HCT116 (cell line): ENCODE results near the gene CCL1.

Source experiments
- CEBPB ChIP-seq: IDR thresholded peaks from 2 replicates; pipeline ENCODE4 v1.6.1; 2012; ENCODE audit warnings: low read depth
- ELF1 ChIP-seq: IDR thresholded peaks from 2 replicates; pipeline ENCODE4 v1.6.1; 2012; ENCODE audit warnings: low read depth, borderline replicate concordance
- EZH2 ChIP-seq: fragments of 200-600 bp; sonication (generic); IDR thresholded peaks from 2 replicates; pipeline ENCODE4 v1.6.1; 2017; ENCODE audit warnings: antibody characterized with exemption, mixed run types
- EZH2phosphoT487 ChIP-seq: fragments of 200-600 bp; IDR thresholded peaks from 2 replicates; pipeline ENCODE4 v1.6.1; 2018; ENCODE audit warnings: antibody characterized with exemption, borderline replicate concordance
- MAX ChIP-seq: IDR thresholded peaks from 2 replicates; pipeline ENCODE4 v1.6.1; 2012
- POLR2A ChIP-seq: IDR thresholded peaks from 2 replicates; pipeline ENCODE4 v1.7.0; 2011; ENCODE audit warnings: borderline replicate concordance; ENCODE audit not compliant: insufficient read depth, insufficient read length; ENCODE audit errors: extremely low read depth
- POLR2AphosphoS5 ChIP-seq: IDR thresholded peaks from 2 replicates; pipeline ENCODE4 v1.6.1; 2011; ENCODE audit warnings: mild to moderate bottlenecking, low read depth, low read length, moderate library complexity
- RAD21 ChIP-seq: IDR thresholded peaks from 2 replicates; pipeline ENCODE4 v1.6.1; 2012; ENCODE audit warnings: low read depth, mild to moderate bottlenecking
- REST ChIP-seq: IDR thresholded peaks from 2 replicates; pipeline ENCODE4 v1.6.1; 2012; ENCODE audit warnings: low read depth
- SRF ChIP-seq: IDR thresholded peaks from 2 replicates; pipeline ENCODE4 v1.6.1; 2012; ENCODE audit warnings: low read depth
- TCF7L2 ChIP-seq: IDR thresholded peaks from 2 replicates; pipeline ENCODE4 v1.7.0; 2011; ENCODE audit warnings: borderline replicate concordance, inconsistent platforms; ENCODE audit not compliant: insufficient read depth, insufficient read length; ENCODE audit errors: extremely low read depth
- YY1 ChIP-seq: IDR thresholded peaks from 2 replicates; pipeline ENCODE4 v1.6.1; 2011; ENCODE audit warnings: low read length, low read depth, moderate library complexity, mild to moderate bottlenecking; ENCODE audit not compliant: insufficient replicate concordance; ENCODE audit errors: extremely low read depth
- TF ChIP-seq, protein P1 (sequence below), 3 experiments: fragments of 200-600 bp in 1 of 3; sonication (generic) in 1 of 3; IDR thresholded peaks in 2 of 3; conservative IDR thresholded peaks in 1 of 3; 2 replicates each; pipeline ENCODE4 v1.5.1; 2012 to 2017; ENCODE audit warnings: low read depth in 2 of 3, low read length in 2 of 3, antibody characterized with exemption in 1 of 3, borderline replicate concordance in 1 of 3, control low read depth in 1 of 3, mild to moderate bottlenecking in 1 of 3, mixed read lengths in 1 of 3, mixed run types in 1 of 3, moderate library complexity in 1 of 3; ENCODE audit not compliant: insufficient read depth in 1 of 3
- TF ChIP-seq, protein P2 (sequence below): IDR thresholded peaks from 2 replicates; pipeline ENCODE4 v1.6.1; 2012

- TF ChIP-seq TCF7L2 (no peak), ELF1 (no peak), POLR2AphosphoS5 (no peak), EZH2 (no peak), POLR2A (no peak), REST (no peak), YY1 (no peak), RAD21 (no peak), SRF (no peak), CEBPB (no peak), EZH2phosphoT487 (no peak), MAX (no peak)
- TF ChIP-seq, protein P1, sequence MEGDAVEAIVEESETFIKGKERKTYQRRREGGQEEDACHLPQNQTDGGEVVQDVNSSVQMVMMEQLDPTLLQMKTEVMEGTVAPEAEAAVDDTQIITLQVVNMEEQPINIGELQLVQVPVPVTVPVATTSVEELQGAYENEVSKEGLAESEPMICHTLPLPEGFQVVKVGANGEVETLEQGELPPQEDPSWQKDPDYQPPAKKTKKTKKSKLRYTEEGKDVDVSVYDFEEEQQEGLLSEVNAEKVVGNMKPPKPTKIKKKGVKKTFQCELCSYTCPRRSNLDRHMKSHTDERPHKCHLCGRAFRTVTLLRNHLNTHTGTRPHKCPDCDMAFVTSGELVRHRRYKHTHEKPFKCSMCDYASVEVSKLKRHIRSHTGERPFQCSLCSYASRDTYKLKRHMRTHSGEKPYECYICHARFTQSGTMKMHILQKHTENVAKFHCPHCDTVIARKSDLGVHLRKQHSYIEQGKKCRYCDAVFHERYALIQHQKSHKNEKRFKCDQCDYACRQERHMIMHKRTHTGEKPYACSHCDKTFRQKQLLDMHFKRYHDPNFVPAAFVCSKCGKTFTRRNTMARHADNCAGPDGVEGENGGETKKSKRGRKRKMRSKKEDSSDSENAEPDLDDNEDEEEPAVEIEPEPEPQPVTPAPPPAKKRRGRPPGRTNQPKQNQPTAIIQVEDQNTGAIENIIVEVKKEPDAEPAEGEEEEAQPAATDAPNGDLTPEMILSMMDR (IDR thresholded peaks at IDR 0.05 in 2 of 3, conservative IDR thresholded peaks at IDR 0.05 in 1 of 3; ENCODE audit: borderline replicate concordance in 1 of 3, insufficient read depth in 1 of 3, low read depth in 2 of 3, low read length in 2 of 3), result no peak
- TF ChIP-seq, protein P2, sequence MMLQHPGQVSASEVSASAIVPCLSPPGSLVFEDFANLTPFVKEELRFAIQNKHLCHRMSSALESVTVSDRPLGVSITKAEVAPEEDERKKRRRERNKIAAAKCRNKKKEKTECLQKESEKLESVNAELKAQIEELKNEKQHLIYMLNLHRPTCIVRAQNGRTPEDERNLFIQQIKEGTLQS, result no peak
Measured at GRCh38 chr17:34368196-34368945, 5.3 kb upstream of the CCL1 start.
